OCI-LY7 (cell line): ENCODE data around the gene C6orf15.

ENCODE experiments used
- EZH2phosphoT487 ChIP-seq: fragments of 200-600 bp; sonication (generic); IDR thresholded peaks from 2 replicates; pipeline ENCODE4 v1.6.1; 2018; ENCODE audit warnings: low read depth, borderline replicate concordance, mild to moderate bottlenecking, mixed run types, antibody characterized with exemption, low read length, moderate library complexity, mixed read lengths
- TF ChIP-seq, protein P1 (sequence below): fragments of 200-600 bp; sonication (generic); conservative IDR thresholded peaks from 2 replicates; pipeline ENCODE4 v1.5.1; 2014; ENCODE audit warnings: mild to moderate bottlenecking, antibody characterized with exemption, low read length, moderate library complexity, mixed read lengths

DNA sequence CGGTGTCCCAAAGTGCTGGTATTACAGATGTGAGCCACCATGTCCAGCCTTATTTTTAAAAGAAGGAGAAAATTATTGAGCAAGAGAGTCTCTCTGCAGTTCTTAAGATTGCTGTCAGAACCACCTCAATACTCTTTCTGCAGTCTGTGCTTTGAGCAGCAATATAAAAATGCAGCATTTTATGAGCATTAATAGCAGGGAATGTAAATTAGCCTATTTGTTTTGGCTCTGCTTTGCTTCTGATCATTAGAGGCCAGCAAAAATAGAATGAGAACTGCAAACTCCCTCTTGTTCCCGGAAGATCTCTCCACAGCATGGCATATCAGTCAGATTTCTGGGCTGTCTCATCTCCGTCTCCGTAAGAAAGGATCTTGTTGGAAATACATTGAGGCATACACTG, 35.8 kb downstream of the C6orf15 start:
- TF ChIP-seq EZH2phosphoT487 = no peak
- TF ChIP-seq, protein P1, sequence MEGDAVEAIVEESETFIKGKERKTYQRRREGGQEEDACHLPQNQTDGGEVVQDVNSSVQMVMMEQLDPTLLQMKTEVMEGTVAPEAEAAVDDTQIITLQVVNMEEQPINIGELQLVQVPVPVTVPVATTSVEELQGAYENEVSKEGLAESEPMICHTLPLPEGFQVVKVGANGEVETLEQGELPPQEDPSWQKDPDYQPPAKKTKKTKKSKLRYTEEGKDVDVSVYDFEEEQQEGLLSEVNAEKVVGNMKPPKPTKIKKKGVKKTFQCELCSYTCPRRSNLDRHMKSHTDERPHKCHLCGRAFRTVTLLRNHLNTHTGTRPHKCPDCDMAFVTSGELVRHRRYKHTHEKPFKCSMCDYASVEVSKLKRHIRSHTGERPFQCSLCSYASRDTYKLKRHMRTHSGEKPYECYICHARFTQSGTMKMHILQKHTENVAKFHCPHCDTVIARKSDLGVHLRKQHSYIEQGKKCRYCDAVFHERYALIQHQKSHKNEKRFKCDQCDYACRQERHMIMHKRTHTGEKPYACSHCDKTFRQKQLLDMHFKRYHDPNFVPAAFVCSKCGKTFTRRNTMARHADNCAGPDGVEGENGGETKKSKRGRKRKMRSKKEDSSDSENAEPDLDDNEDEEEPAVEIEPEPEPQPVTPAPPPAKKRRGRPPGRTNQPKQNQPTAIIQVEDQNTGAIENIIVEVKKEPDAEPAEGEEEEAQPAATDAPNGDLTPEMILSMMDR = no peak
